ENCODE data around the gene IMMP2L. TPM values are rescaled to one million over a fixed set of nuclear protein-coding genes. Genes with fewer than 3 reads are reported as not detected.
"Not testable (repeated sequence)": the region's sequence is repeated elsewhere in the genome, so short reads cannot be mapped to it uniquely, and the experiment has no call there.

IMMP2L gene
- total RNA-seq, 4 donors from 2014 or later: 13.5 to 23.7 (median 18.3) TPM

DNA sequence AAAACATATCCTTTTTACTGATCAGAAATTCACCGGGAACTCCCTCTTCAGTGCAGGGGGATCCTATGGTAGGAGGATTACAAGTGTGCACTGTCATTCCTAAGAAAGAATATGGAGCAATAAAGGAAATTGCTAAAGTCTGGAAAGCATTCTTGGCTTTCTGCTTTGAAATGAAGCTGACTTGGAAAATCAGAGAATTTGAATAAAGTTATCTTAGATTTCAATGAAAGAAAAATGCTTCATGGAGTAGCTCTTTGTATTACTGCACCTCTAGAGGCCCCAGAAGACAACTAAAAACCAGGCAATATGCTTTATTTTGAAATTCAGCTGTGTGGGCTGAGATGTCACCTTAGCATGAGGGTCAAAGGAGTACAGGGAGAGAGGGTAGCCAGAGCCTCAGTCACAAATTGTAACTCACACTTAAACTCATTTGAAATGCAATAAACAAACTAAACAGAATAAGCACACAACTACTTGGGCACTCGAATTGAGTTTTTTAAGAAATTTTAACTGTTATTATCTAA is 102.5 kb downstream of the IMMP2L start:
- Histone ChIP-seq H3K27me3 (no peaks in the 10 kb centered on the region), H3K4me3 (no peak overlapping the region)
- 62 to 65% methylated on average over 2 of the region's 2 CpGs for WGBS, 2 donors

DNA sequence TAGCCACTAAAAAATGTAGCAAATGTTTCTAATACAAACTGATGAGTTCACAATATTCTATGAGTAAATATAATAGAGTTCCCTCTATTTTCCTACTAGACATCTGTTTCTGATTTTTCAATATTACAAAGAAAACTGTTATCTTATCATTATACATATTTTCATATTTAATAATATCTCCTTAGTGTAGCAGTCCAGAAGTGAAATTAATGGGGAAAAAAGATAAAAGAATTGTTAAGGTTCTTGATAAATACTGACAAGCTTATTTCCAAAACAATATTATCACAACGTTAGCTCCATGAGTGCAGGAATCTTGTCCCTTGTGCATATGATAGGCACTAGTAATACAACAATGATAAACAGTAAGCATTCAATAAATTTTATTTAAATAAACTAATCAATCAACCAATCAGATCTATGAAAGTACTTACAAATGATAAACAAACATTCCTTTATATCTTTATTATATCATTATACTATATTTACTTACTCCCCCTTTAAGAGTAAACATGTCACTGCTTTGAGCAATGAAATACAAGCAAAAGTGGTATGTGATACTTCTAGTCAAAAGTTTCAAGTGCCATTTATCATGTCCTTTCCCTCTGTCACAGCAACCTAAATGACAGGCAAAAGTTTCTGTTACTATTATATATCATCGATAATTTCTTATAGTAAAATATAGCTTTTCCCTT is 103.1 kb downstream of the IMMP2L start:
- no peaks in the 10 kb centered on the region for H3K27me3 ChIP-seq
- no peaks in the 10 kb centered on the region for H3K9me3 ChIP-seq
- no peak overlapping the region for H3K27ac ChIP-seq
- H3K4me1 ChIP-seq: peaks cover 0 to 13% (median 0%) of the 10 kb centered on the region in 4 donors
- H3K36me3 ChIP-seq: no peaks in the 10 kb centered on the region
- DNase-seq (ENCODE audit: low spot score in 2 of 2): no peak
- 75 to 78% methylated on average over 2 of the region's 2 CpGs for WGBS, 2 donors
- H3K4me3 ChIP-seq: no peak overlapping the region
- no peak for TF ChIP-seq EP300 (IDR thresholded peaks at IDR 0.05)

More for the DNA sequence above, 102.5 kb downstream of the IMMP2L start:
- DNase-seq (ENCODE audit: low spot score in 2 of 2): no peak
- TF ChIP-seq, protein P1, sequence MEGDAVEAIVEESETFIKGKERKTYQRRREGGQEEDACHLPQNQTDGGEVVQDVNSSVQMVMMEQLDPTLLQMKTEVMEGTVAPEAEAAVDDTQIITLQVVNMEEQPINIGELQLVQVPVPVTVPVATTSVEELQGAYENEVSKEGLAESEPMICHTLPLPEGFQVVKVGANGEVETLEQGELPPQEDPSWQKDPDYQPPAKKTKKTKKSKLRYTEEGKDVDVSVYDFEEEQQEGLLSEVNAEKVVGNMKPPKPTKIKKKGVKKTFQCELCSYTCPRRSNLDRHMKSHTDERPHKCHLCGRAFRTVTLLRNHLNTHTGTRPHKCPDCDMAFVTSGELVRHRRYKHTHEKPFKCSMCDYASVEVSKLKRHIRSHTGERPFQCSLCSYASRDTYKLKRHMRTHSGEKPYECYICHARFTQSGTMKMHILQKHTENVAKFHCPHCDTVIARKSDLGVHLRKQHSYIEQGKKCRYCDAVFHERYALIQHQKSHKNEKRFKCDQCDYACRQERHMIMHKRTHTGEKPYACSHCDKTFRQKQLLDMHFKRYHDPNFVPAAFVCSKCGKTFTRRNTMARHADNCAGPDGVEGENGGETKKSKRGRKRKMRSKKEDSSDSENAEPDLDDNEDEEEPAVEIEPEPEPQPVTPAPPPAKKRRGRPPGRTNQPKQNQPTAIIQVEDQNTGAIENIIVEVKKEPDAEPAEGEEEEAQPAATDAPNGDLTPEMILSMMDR (IDR thresholded peaks at IDR 0.05): no peak
- TF ChIP-seq EP300 (IDR thresholded peaks at IDR 0.05) (no peak), POLR2A (IDR thresholded peaks at IDR 0.05) (no peak)
- peaks cover 0 to 13% (median 0%) of the 10 kb centered on the region in 4 donors for H3K4me1 ChIP-seq
- no peaks in the 10 kb centered on the region for H3K9me3 ChIP-seq
- no peak overlapping the region for H3K27ac ChIP-seq
- no peaks in the 10 kb centered on the region for H3K36me3 ChIP-seq

DNA sequence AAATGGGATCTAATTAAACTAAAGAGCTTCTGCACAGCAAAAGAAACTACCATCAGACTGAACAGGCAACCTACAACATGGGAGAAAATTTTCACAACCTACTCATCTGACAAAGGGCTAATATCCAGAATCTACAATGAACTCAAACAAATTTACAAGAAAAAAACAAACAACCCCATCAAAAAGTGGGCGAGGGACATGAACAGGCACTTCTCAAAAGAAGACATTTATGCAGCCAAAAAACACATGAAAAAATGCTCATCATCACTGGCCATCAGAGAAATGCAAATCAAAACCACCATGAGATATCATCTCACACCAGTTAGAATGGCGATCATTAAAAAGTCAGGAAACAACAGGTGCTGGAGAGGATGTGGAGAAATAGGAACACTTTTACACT is 111.6 kb downstream of the IMMP2L start:
- not testable (repeated sequence) for H3K4me3 ChIP-seq; H3K4me1 ChIP-seq; H3K36me3 ChIP-seq; H3K27ac ChIP-seq; DNase-seq (ENCODE audit: low spot score in 2 of 2); H3K27me3 ChIP-seq; H3K9me3 ChIP-seq
- WGBS, 2 donors: 97 to 100% methylated on average over 1 to 2 of the region's 2 CpGs

DNA sequence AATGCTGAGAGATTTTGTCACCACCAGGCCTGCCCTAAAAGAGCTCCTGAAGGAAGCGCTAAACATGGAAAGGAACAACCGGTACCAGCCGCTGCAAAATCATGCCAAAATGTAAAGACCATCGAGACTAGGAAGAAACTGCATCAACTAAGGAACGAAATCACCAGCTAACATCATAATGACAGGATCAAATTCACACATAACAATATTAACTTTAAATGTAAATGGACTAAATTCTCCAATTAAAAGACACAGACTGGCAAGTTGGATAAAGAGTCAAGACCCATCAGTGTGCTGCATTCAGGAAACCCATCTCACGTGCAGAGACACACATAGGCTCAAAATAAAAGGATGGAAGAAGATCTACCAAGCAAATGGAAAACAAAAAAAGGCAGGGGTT is 114.8 kb downstream of the IMMP2L start:
- not testable (repeated sequence) for H3K27ac ChIP-seq; DNase-seq (ENCODE audit: low spot score in 2 of 2); H3K36me3 ChIP-seq; H3K9me3 ChIP-seq; H3K27me3 ChIP-seq; H3K4me1 ChIP-seq; H3K4me3 ChIP-seq
- WGBS, 2 donors: 96 to 98% methylated on average over 6 of the region's 6 CpGs

DNA sequence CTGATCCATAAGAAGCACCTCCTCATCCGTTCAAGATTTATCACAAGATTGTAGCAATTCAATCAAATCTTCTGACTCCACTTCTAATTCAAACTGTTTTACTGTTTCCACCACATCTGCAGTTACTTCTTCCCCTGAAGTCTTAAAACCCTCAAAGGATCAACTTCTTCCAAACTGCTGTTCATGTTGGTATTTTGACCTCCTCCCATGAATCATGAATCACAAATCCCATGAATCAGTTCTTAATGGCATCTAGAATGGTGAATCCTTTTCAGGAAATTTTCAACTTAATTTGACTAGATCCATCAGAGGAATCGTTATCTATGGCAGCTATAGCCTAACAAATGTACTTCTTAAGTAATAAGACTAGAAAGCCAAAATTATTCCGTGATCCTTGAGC is 122.3 kb downstream of the IMMP2L start:
- Histone ChIP-seq H3K9me3 (peaks cover 0 to 5% (median 1%) of the 10 kb centered on the region in 4 donors), H3K4me3 (no peak overlapping the region), H3K27ac (no peak overlapping the region), H3K36me3 (no peaks in the 10 kb centered on the region), H3K4me1 (peaks cover 0 to 7% (median 0%) of the 10 kb centered on the region in 4 donors), H3K27me3 (no peaks in the 10 kb centered on the region)
- TF ChIP-seq EP300 (IDR thresholded peaks at IDR 0.05) (no peak), POLR2A (IDR thresholded peaks at IDR 0.05) (no peak)
- TF ChIP-seq, protein P1 (IDR thresholded peaks at IDR 0.05): no peak
- WGBS, 2 donors: 96 to 98% methylated on average over 3 of the region's 3 CpGs
- DNase-seq (ENCODE audit: low spot score in 2 of 2): no peak

DNA sequence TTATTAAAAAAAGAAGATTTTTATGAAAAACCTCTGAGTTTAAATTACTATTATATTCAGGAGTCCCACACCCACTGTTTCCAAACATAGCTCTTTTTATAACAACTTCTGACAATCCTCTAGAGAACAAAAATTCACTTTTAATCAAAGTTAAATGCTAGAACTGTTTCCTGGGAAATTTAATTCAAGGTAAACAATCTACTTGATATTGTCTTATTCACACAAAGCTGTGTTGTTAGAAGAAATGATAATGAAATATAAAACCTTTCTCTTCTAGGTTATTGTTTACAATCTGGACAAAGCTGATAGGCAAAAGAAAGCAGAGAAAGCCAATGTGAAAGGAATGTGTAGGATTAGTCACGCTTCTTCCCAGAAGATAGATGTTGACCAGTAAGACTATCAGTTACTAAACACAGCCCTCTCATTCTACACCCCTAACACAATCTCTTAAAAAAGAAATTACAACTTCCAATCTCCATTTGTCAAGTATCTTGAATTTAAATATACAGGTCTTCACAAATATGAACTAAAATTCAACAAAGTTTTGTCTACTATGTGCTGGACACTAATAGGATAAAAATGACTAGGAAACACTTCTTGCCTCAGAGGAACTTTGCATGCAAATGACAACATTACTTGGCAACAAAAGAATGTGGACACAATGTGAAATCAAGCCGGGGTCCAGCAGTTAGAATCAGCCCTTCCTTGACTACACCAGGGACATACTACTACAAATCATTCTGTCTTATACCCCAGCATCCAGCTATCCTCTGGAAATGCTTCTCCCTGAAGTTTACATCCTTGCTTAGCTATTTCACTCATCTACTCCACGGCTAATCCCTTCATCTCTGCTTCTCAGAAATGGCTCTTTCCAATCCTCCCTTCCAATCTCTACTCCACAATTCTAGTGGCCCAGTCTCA is 123.7 kb downstream of the IMMP2L start:
- no peak for DNase-seq (ENCODE audit: low spot score in 2 of 2)
- H3K4me1 ChIP-seq: peaks cover 0 to 7% (median 0%) of the 10 kb centered on the region in 4 donors
- H3K4me3 ChIP-seq: no peak overlapping the region
- H3K9me3 ChIP-seq: peaks cover 0 to 17% (median 1%) of the 10 kb centered on the region in 4 donors
- 53 to 54% methylated on average over 3 of the region's 3 CpGs for WGBS, 2 donors
- no peaks in the 10 kb centered on the region for H3K27me3 ChIP-seq
- H3K36me3 ChIP-seq: no peaks in the 10 kb centered on the region
- H3K27ac ChIP-seq: peak overlapping the region in 1 of 4 donors; percentile 16
- TF ChIP-seq EP300 (IDR thresholded peaks at IDR 0.05) (no peak), POLR2A (IDR thresholded peaks at IDR 0.05) (no peak)
- TF ChIP-seq, protein P1 (IDR thresholded peaks at IDR 0.05): no peak
